Caki2 (cell line): Measurements from ENCODE around the gene PDS5B. TPM values are rescaled to one million over a fixed set of nuclear protein-coding genes. Genes with fewer than 3 reads are reported as not detected.
"Not testable (repeated sequence)": the region's sequence is repeated elsewhere in the genome, so short reads cannot be mapped to it uniquely, and the experiment has no call there.

Source experiments
- DNase-seq: peaks from one replicate; pipeline ENCODE4 v3.0.0-alpha.2; 2015; ENCODE audit warnings: low read depth
- in situ Hi-C: cut with HindIII; loops from 2 replicates; pipeline ENCODE4 v1.10.0; 2016; ENCODE audit warnings: low sequenced_read_pairs, low pct_unique_long_range_greater_than_20kb, mixed read lengths
- total RNA-seq: library from RNA; depleted of rRNA; stranded (reverse); fragments of >200 nt; shearing (Covaris generic); gene quantifications from 2 replicates; pipeline ENCODE4 v1.2.3, GENCODE V29; 2014; ENCODE audit warnings: low replicate concordance; rRNA removed

PDS5B gene
- total RNA-seq, 1 experiment from 2014 or later = 5.6 TPM

DNA sequence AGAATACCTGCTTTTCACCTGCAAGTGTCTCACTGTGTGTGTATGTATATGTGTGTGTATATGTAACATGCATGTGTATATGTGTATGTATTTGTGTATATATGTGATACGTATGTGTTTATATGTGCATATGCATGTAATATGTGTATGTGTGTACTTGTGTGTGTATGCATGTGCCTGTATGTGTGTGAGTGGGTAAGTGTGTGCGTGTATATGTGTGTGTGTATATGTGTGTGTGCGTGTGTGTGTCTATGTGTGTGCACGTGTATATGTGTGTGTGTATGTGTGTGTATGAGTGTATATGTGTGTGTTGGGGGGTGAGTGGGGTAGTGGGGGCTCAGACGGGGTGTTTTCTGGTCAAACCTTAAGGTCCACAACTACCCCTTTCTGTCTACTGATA, 237.3 kb downstream of the PDS5B start:
- in situ Hi-C loops = no loop called here
- DNase-seq = no peak

DNA sequence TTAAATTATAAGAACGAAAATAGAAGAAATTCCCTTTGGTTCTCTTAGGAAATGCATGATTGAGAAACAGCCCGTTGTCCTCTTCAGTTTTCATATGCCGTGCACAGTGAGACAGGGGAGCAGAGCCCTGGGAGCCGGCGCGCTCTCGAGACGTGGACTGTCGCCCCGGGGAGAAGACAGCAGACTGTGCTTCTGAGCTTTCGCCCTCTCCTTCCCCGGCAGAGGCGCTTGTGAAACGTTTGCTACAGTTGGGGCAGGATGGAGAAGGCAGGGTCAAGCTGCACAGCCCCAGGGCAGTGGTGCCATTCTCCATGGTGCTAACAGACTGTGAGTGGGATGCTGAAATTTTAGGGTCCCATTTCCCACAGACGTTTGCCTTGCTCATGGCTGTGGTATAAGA, 237.8 kb downstream of the PDS5B start:
- in situ Hi-C loops = no loop called here
- no peak for DNase-seq

DNA sequence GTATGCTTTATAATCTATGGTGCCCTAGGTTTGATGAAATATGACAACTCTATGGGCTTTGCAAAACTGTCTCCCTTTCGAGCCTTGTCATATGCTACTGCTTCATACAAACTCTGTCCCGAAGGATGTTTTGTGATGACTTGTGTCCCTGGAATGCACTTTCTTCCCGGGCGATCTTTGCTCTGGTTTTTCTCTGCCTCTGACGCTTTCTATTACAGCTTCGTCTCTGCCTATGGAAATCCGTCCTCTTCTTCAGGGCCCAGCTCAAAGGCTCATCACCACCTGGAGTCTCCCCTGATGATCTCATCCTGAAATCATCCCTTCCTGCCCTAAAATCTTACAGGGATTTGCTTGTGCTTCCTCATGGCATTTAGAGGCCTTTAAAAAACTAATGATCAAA, 238.4 kb downstream of the PDS5B start:
- in situ Hi-C loops = no loop called here
- peak; percentile 87 for DNase-seq

DNA sequence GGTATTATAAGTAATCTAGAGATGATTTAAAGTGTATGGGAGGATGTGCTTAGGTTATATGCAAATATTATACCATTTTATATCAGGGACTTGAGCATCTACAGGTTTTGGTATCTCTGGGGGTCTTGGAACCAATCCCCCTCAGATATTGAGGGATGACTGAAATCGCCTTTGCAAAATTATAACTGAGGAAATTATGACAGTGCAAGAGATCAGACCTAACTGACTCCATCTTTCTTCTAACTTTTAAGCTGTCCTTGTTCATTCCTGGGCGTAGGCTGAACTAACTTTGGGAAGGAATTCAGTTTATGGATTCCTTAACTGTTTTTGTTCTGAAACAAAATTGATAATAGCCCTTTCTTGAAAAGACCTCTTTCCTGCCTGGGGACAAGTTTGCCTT, 239.2 kb downstream of the PDS5B start:
- DNase-seq = no peak
- in situ Hi-C loops = no loop called here

DNA sequence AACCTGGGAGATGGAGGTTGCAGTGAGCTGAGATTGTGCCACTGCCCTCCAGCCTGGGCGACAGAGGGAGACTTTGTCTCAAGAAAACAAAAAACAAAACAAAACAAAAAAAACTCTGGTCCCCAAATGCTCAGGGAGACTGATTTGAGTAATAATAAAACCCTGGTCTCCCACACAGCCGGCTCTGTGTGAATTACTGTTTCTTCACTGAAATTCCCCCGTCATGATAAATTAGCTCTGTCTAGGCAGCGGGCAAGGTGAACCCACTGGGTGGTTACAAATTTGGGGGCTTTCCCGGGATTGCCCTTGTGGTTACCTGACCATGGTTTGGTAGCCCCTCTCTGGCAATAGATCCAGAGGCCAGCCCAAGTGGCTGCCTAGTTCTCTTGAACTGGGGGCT, 240.1 kb downstream of the PDS5B start:
- in situ Hi-C loops, DNase-seq: not testable (repeated sequence)

Other genes starting within 250 kb of the PDS5B start
- gene N4BP2L1, start 158.3 kb upstream of the PDS5B start, total RNA-seq = 1.1 and 4.9 TPM in 2 replicates
- 27.2 and 39.9 TPM in 2 replicates for gene N4BP2L2, start 47.7 kb upstream of the PDS5B start, total RNA-seq